PC-3 (cell line): ENCODE results near the gene SLAMF7. TPM values are rescaled to one million over a fixed set of nuclear protein-coding genes. Genes with fewer than 3 reads are reported as not detected.

Experiments used
- ATAC-seq: fragments of 200-7000 bp; cut with Tn5 transposase; 2 replicates; pipeline ENCODE4 v1.9.1; 2020; ENCODE audit warnings: mild to moderate bottlenecking, moderate library complexity
- BruUV-seq: library from RNA; stranded (reverse); fragments of 400-500 nt; replicated peaks from 2 replicates; lab custom pipeline; 2021; lab: Mats Ljungman, UMichigan
- CTCF ChIA-PET: fragments of 300-600 bp; sonication (Branson Sonifier 250); formaldehyde crosslinking; loops from one replicate; lab custom pipeline; 2022; ENCODE audit warnings: antibody characterized with exemption; lab: Charles Lee
- POLR2A ChIA-PET: fragments of 300-600 bp; sonication (Branson Sonifier 250); formaldehyde crosslinking; loops from one replicate; lab custom pipeline; 2022; ENCODE audit warnings: antibody characterized with exemption; ENCODE audit not compliant: unreplicated experiment; lab: Charles Lee
- DNase-seq: peaks from one replicate; pipeline ENCODE4 v3.0.0-alpha.2; 2015
- H2AFZ ChIP-seq: fragments of 300-600 bp; sonication (generic); 2 replicates; pipeline ENCODE4 v1.6.0; 2016; ENCODE audit warnings: antibody characterized with exemption, low read length
- H3F3A ChIP-seq: fragments of 300-600 bp; sonication (generic); one replicate; pipeline ENCODE4 v1.6.0; 2017; ENCODE audit warnings: antibody characterized with exemption, low read length, control low read depth, mild to moderate bottlenecking; ENCODE audit not compliant: unreplicated experiment
- H3K27ac ChIP-seq: fragments of 300-600 bp; sonication (generic); 2 replicates; pipeline ENCODE4 v1.5.1; 2016; ENCODE audit warnings: mild to moderate bottlenecking, low read length
- H3K27me3 ChIP-seq: fragments of 300-600 bp; sonication (generic); 2 replicates; pipeline ENCODE4 v1.6.1; 2016; ENCODE audit warnings: low read length, mixed read lengths
- H3K36me3 ChIP-seq: fragments of 300-600 bp; sonication (generic); 2 replicates; pipeline ENCODE4 v1.6.1; 2016; ENCODE audit warnings: low read depth, mixed run types, low read length, mixed read lengths
- H3K4me1 ChIP-seq: fragments of 300-600 bp; sonication (generic); 2 replicates; pipeline ENCODE4 v1.5.1; 2016; ENCODE audit warnings: low read length; ENCODE audit not compliant: insufficient read depth
- H3K4me2 ChIP-seq: fragments of 300-600 bp; sonication (generic); 2 replicates; pipeline ENCODE4 v1.6.0; 2016; ENCODE audit warnings: low read length
- H3K4me3 ChIP-seq: fragments of 300-600 bp; sonication (generic); 2 replicates; pipeline ENCODE4 v1.5.1; 2016; ENCODE audit warnings: mild to moderate bottlenecking, low read length, mixed read lengths
- H3K79me2 ChIP-seq: fragments of 300-600 bp; sonication (generic); 2 replicates; pipeline ENCODE4 v1.6.1; 2017; ENCODE audit warnings: low read length, mixed read lengths
- H3K9ac ChIP-seq: fragments of 300-600 bp; sonication (generic); 2 replicates; pipeline ENCODE4 v1.6.0; 2016; ENCODE audit warnings: mild to moderate bottlenecking, low read length
- H3K9me2 ChIP-seq: fragments of 300-600 bp; sonication (generic); replicated peaks from 2 replicates; pipeline ENCODE4 v1.6.1; 2016; ENCODE audit warnings: mixed run types, low read length, mixed read lengths
- H3K9me3 ChIP-seq: fragments of 300-600 bp; sonication (generic); 2 replicates; pipeline ENCODE4 v1.6.1; 2016; ENCODE audit warnings: low read length, mixed read lengths
- H4K20me1 ChIP-seq: fragments of 300-600 bp; sonication (generic); 2 replicates; pipeline ENCODE4 v1.6.1; 2016; ENCODE audit warnings: low read length, mixed read lengths
- EZH2 ChIP-seq: fragments of 300-600 bp; sonication (generic); IDR thresholded peaks from one replicate; pipeline ENCODE4 v1.6.1; 2017; ENCODE audit warnings: antibody characterized with exemption, mild to moderate bottlenecking, low read length; ENCODE audit not compliant: unreplicated experiment
- EZH2phosphoT487 ChIP-seq: fragments of 300-600 bp; sonication (generic); IDR thresholded peaks from 2 replicates; pipeline ENCODE4 v1.6.1; 2018; ENCODE audit warnings: mild to moderate bottlenecking, antibody characterized with exemption, low read length, borderline replicate concordance
- intact Hi-C: fragments of 100-400 bp; cut with micrococcal nuclease; formaldehyde crosslinking; loops from 2 replicates; pipeline ENCODE4 v1.9.0; 2023
- total RNA-seq: library from RNA; depleted of rRNA; stranded (reverse); fragments of >200 nt; gene quantifications from 2 replicates; pipeline ENCODE4 v1.2.3, GENCODE V29; 2014
- TF ChIP-seq, protein P1 (sequence below): fragments of 300-600 bp; sonication (generic); conservative IDR thresholded peaks from 2 replicates; pipeline ENCODE4 v1.5.1; 2017; ENCODE audit warnings: antibody characterized with exemption, low read depth, mild to moderate bottlenecking, low read length

The SLAMF7 gene
- total RNA-seq, 1 experiment from 2014 or later, result 0.15 TPM

GRCh38 chr1:160774886-160775719 is 36.1 kb downstream of the SLAMF7 start:
- H3K79me2 ChIP-seq, result no peaks in the 10 kb centered on the region
- CTCF ChIA-PET, result no interaction called here
- H2AFZ ChIP-seq, result no peak overlapping the region

GRCh38 chr1:160776178-160776577 is 37.1 kb downstream of the SLAMF7 start:
- Histone ChIP-seq H3K9ac (no peak overlapping the region), H3K27me3 (no peaks in the 10 kb centered on the region), H3K4me1 (peaks cover 17% of the 10 kb centered on the region), H3K9me3 (no peaks in the 10 kb centered on the region), H3K4me3 (no peak overlapping the region), H3K79me2 (no peaks in the 10 kb centered on the region), H3K27ac (no peak overlapping the region), H3K36me3 (no peaks in the 10 kb centered on the region), H3K9me2 (no peaks in the 10 kb centered on the region), H3K4me2 (no peak overlapping the region), H4K20me1 (no peaks in the 10 kb centered on the region), H3F3A (no peaks in the 10 kb centered on the region), H2AFZ (no peak overlapping the region)
- POLR2A ChIA-PET, result no interaction called here
- no peak for ATAC-seq
- CTCF ChIA-PET, result no interaction called here
- intact Hi-C loops, result loop anchor here (2.0 kb wide), 1 partner anchor 175 kb away; no protein-coding TSS in a partner anchor
- no peak for TF ChIP-seq EZH2phosphoT487
- TF ChIP-seq, protein P1, sequence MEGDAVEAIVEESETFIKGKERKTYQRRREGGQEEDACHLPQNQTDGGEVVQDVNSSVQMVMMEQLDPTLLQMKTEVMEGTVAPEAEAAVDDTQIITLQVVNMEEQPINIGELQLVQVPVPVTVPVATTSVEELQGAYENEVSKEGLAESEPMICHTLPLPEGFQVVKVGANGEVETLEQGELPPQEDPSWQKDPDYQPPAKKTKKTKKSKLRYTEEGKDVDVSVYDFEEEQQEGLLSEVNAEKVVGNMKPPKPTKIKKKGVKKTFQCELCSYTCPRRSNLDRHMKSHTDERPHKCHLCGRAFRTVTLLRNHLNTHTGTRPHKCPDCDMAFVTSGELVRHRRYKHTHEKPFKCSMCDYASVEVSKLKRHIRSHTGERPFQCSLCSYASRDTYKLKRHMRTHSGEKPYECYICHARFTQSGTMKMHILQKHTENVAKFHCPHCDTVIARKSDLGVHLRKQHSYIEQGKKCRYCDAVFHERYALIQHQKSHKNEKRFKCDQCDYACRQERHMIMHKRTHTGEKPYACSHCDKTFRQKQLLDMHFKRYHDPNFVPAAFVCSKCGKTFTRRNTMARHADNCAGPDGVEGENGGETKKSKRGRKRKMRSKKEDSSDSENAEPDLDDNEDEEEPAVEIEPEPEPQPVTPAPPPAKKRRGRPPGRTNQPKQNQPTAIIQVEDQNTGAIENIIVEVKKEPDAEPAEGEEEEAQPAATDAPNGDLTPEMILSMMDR, result no peak
- TF ChIP-seq EZH2, result no peak
- no TSS peak for BruUV-seq
- no peak for DNase-seq

More at GRCh38 chr1:160774886-160775719, 36.1 kb downstream of the SLAMF7 start:
- Histone ChIP-seq H3K4me3 (no peak overlapping the region), H3K36me3 (no peaks in the 10 kb centered on the region), H3K4me2 (peak overlapping the region; percentile 20), H3K4me1 (peaks cover 11% of the 10 kb centered on the region), H3K9me3 (no peaks in the 10 kb centered on the region), H3K9ac (no peak overlapping the region), H3K9me2 (no peaks in the 10 kb centered on the region), H3K27me3 (no peaks in the 10 kb centered on the region), H3K27ac (no peak overlapping the region), H4K20me1 (no peaks in the 10 kb centered on the region), H3F3A (no peaks in the 10 kb centered on the region)
- TF ChIP-seq, protein P1, result no peak
- TF ChIP-seq EZH2phosphoT487 (no peak), EZH2 (no peak)
- POLR2A ChIA-PET, result no interaction called here
- intact Hi-C loops, result no loop called here
- BruUV-seq, result no TSS peak
- DNase-seq, result peak; percentile 66
- no peak; the same call in 1 of the 2 replicates for ATAC-seq
